Measurements from ENCODE around the gene FCF1.

Gene FCF1, protein sequence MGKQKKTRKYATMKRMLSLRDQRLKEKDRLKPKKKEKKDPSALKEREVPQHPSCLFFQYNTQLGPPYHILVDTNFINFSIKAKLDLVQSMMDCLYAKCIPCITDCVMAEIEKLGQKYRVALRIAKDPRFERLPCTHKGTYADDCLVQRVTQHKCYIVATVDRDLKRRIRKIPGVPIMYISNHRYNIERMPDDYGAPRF

GRCh38 chr14:74712499-74713394 is at the start of gene FCF1, which contains the start of gene AREL1:
Gene FCF1, plus strand, starts transcription at chr14:74713144. Its CDS starts 54 bp downstream, at chr14:74713198.
Gene AREL1, minus strand, starts transcription at chr14:74713080. Its CDS starts 27,465 bp downstream, at chr14:74685615.
- DNase-seq, result no peak

DNA sequence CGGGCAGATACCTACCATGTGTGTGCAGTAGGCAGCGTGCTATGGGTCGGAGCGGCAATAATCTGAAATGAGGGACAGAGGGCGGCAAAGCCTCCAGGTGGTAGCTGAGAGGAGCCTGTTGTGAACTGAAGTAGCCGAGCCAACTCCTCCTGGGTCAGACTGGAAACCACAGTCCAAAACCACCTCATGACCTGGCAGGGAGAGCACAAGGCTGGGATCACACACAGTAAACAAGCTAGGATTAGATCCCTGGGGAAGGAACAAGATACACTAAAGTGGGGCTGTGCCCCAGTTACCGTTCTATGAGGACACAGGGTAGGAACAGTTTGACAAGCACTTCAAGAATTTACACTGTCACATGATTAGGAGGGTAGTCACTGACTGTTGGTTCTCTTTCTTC is 49.1 kb upstream of the FCF1 start:
- no peak for DNase-seq

GRCh38 chr14:74664717-74665116 is 48.2 kb upstream of the FCF1 start:
- DNase-seq, result no peak

- no peak for DNase-seq
Measured at GRCh38 chr14:74667758-74668157, 45.2 kb upstream of the FCF1 start.

GRCh38 chr14:74669256-74669655 is 43.7 kb upstream of the FCF1 start:
- no peak for DNase-seq

DNA sequence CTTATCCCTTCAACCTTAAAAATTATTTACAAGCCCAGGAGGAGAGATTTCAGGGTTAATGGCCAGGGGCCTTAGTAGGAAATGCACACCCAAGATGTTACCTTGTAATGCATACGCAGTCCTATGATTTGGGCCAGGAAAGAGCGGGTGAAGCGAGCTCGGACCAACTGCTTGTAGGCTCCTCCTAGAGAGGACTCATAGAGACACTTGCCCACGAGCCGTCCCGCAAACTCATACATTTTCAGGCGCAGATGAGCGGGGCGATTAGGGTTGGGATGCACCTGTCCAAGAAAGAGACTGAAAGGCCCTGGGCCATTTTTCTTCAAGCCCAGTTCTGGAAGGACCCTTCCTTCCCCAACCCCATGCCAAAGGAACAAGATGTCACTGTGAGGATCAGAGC is 43.1 kb upstream of the FCF1 start:
- DNase-seq, result no peak

DNA sequence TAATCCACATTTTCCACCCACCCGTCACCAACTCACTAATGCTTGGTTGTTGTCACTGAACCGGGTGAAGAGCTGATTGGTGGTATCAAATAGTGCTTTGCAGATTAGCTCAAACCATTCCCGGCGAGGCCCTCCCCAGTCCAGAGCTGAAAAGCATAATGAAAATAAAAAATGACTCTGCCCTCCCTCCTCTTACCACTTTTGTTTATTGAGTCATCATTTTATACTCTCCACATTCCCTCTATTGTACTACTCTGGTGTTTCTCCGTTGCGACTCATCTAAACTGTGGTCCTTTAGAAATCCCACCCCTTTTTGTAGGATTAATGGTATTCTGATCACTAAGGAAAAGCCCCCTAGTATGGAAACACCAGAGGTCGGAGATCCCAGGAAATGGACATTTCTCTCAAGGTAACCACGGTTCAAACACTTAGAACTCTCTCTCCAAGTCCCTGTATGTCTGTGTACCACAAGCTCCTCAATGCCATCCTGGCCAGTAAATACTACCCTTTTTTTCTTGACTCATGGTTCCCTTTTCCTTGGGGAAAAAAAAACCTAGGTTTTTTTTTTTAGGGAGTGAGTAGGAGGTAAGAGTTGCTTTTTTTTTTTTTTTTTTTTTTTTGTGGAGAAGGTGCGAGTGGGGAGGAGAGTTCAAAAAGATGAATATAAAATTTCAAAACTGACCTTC is 42.1 kb upstream of the FCF1 start:
- DNase-seq, result no peak

DNA sequence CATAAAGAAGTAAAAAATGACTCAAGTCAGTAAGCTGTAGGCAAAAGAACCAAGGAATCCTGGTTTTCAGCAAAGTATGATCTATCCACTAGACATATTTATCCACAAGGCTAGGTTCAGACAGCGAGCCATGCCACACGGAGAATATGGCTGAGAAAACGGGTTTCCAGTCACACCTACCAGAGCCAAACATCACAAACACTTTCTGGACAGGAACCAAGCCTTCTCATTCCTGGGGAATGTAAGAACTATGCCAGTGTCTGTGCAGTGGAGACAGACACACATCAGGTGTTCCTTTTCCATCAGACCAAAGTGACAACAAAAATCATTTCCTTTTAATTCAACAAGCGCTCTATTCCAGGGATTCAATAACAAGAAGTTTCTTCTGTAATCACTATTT is 41.2 kb upstream of the FCF1 start:
- DNase-seq, result no peak

- DNase-seq, result no peak
Measured at GRCh38 chr14:74673768-74674167, 39.2 kb upstream of the FCF1 start.

DNA sequence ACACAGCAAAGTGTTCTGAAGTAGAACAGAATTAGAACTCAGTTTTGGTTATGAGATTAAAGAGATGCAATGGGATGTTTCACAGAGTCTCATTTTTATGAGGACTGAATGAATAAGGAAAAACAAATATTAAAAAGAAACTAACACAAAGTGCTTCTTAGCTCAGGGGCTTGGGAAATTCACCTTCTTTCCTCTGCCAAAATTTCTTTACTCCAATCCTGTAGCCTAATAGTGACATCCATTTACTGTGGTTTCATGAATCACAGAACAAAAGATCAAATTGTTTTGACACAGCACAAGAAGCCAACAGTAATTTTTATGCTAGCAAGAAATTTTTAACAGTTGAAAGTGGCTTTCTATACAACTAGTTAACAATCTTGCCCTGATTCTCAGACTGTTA is 37.7 kb upstream of the FCF1 start:
- DNase-seq, result no peak

- no peak for DNase-seq
Measured at GRCh38 chr14:74682169-74682952, 30.6 kb upstream of the FCF1 start.

DNA sequence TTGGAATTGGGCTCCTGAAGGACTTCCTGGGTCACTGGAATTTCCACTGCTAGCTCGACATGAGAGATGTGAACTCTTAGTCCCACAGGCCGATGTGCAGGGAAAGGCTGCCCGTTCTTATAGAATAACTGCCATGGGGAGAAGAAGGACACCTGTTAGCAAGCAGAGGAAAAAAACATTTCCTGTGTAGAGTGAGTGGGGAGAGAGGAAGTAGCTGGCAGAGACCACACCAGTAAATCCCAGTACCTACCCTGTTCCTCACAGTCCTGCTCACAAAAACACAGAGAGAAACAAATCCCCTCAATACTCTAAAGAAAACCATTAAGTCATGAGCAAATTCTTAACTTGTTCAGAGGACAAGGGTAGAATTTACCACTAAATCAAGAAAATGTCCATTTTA is 29.5 kb upstream of the FCF1 start:
- no peak for DNase-seq

- DNase-seq, result no peak
Measured at GRCh38 chr14:74684434-74684833, 28.5 kb upstream of the FCF1 start.

DNA sequence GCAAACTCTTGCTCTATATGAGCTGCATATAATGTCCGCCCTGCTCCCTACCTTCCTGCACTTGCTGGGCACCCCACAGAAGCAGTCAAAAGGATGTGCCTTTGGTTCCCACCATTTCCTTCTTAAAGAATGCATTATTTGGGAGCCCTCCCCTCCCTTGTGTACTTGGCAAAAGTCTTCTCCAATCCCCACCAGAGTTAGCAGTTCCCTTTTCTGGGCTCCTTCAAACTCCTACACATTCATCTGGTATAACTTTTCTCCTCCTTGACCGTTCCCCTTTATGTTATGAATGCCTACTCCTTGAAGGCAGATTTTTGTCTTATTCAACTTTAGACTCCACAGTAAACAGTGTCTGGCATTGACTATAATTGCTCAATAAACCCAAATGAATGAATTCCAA is 27.9 kb upstream of the FCF1 start:
- DNase-seq, result no peak

DNA sequence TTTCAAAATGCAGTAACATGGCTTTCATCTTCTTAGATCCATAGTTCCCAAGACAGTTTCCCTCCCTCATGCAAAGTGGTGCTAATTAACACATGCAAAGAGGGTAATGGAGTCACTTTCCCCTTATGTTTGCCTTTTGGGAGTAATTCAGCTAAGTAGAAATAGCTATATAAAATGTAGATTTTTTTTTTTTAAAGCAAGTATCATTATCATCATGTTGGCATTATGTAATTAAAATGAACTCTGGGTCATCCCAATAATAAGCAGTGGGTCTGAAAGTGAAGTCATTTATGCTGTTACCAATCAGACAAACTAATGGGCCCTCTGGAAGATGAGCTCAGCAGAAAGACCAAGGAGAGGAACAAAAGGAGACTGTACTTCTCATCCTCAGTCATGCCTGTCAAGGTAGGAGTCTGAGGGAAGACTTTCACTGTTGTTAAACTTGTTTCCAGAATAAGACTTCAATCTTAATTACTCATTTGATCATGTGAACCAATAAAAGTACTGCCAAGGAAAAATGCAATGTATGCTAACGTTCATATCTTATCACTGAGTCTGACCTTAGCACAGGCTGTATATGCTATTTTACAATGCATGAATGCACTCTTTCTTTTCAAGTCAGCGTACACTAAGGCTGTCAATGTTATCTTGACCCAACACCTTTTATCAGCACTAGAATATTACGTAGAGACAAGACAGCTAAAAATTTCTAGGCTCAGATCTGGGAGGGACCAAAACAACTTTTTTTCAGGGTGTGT is 26.8 kb upstream of the FCF1 start:
- no peak for DNase-seq

GRCh38 chr14:74691456-74691855 is 21.5 kb upstream of the FCF1 start:
- no peak for DNase-seq

GRCh38 chr14:74693191-74693590 is 19.8 kb upstream of the FCF1 start:
- no peak for DNase-seq

DNA sequence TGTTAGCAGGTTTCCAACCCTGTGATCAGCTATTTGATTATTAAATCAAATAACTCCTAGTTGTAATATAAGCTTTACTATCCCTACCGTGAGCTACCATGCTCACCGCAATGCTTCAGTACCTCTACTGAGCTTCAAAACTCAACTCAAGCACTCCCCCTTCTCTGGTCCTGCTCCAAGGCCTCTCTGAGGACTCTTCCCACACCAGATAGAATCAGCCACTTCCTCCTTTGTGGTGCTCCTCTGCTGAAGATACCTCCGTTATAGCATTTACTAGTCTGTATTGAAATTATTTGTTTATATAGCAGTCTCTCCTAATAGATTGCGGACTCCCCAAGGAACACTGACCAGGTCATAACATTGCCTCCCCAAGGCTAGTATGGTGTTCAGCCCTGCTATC is 17.5 kb upstream of the FCF1 start:
- no peak for DNase-seq

- no peak for DNase-seq
Measured at GRCh38 chr14:74697011-74697410, 15.9 kb upstream of the FCF1 start.

DNA sequence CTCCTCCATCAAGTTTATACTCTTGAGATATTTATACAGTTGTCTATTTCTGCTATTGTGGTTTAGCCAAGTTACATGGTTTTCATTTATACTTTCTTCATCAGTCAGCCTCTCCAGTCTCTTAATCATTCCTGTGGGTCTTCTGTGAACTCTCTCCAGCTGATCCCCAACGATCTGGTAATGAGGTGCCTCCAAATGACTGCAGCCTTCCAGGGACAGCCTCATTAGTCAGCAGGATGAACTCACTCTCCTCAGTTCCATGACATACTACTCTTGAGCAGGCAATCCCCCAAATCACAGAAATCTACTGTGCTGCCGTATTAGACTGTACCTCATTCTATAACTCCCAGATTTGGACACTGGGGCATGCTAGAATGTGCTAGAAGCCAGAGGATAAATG is 15.4 kb upstream of the FCF1 start:
- no peak for DNase-seq

DNA sequence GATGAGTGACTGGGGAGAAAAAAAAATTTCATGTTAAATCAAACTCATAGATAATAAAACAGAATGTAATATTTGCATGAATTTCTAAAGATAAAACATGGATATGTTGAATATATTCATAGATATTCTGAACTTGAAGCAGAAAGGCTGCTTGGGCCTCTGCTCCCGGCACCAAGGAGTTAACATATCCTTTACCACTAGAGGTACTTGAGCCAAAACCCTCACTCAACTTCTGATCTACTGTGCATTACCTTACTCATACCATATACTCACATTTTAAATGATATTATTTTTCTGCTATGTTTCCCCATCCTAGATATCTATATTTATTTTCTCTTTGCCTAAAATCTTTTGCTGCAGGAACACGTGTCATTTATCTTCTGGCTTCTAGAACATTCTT is 15.0 kb upstream of the FCF1 start:
- no peak for DNase-seq

- no peak for DNase-seq
Measured at GRCh38 chr14:74698465-74698864, 14.5 kb upstream of the FCF1 start.

Data from NCI-H524 treated with DMSO at 0.1 percent for 48 hours (cell line).